HG03103 (cell line): ENCODE results near the gene PIK3R6.
A peak's percentile ranks its signal among the peaks of the same experiment; 100 is the strongest.

Source experiments
- ATAC-seq: cut with Tn5 transposase; IDR thresholded peaks from one replicate; pipeline ENCODE4 v1.9.1; 2021; ENCODE audit warnings: low read depth; ENCODE audit not compliant: unreplicated experiment

The PIK3R6 gene

GRCh38 chr17:8875957-8876356 is 8.5 kb upstream of the PIK3R6 start:
- ATAC-seq = no peak

GRCh38 chr17:8875436-8875835 is 8.0 kb upstream of the PIK3R6 start:
- no peak for ATAC-seq

- no peak for ATAC-seq
Observed at GRCh38 chr17:8873801-8874715, 6.6 kb upstream of the PIK3R6 start.

GRCh38 chr17:8872705-8873435 is 5.4 kb upstream of the PIK3R6 start:
- ATAC-seq = no peak

GRCh38 chr17:8872036-8872704 is 4.7 kb upstream of the PIK3R6 start:
- no peak for ATAC-seq

- ATAC-seq = no peak
Observed at GRCh38 chr17:8871081-8871581, 3.7 kb upstream of the PIK3R6 start.

GRCh38 chr17:8870406-8871040 is 3.0 kb upstream of the PIK3R6 start:
- no peak for ATAC-seq

- no peak for ATAC-seq
Observed at GRCh38 chr17:8869114-8869815, 1.8 kb upstream of the PIK3R6 start.

GRCh38 chr17:8868529-8868951 is 1.1 kb upstream of the PIK3R6 start:
- no peak for ATAC-seq

GRCh38 chr17:8868092-8868491 is 618 bp upstream of the PIK3R6 start:
- no peak for ATAC-seq

GRCh38 chr17:8865811-8866210 is 1.7 kb downstream of the PIK3R6 start:
- no peak for ATAC-seq

- ATAC-seq = no peak
Observed at GRCh38 chr17:8865385-8865784, 2.1 kb downstream of the PIK3R6 start.

- no peak for ATAC-seq
Observed at GRCh38 chr17:8862213-8863056, 5.0 kb downstream of the PIK3R6 start.

GRCh38 chr17:8861495-8862181 is 5.8 kb downstream of the PIK3R6 start:
- no peak for ATAC-seq

- no peak for ATAC-seq
Observed at GRCh38 chr17:8859804-8860430, 7.6 kb downstream of the PIK3R6 start.

- no peak for ATAC-seq
Observed at GRCh38 chr17:8859027-8859803, 8.3 kb downstream of the PIK3R6 start.

GRCh38 chr17:8857919-8858318 is 9.6 kb downstream of the PIK3R6 start:
- ATAC-seq = peak; percentile 34
